IPS-20b (cell line): ENCODE measurements around the gene RPA3.

Source experiments
- H3K27ac ChIP-seq: one replicate; pipeline ENCODE4 v1.5.1; 2013; ENCODE audit warnings: low read length
- H3K27me3 ChIP-seq: 2 replicates; pipeline ENCODE4 v1.6.1; 2013; ENCODE audit warnings: mild to moderate bottlenecking, low read length, inconsistent platforms; ENCODE audit not compliant: insufficient read depth
- H3K36me3 ChIP-seq: 2 replicates; pipeline ENCODE4 v1.6.1; 2013; ENCODE audit warnings: low read depth, mild to moderate bottlenecking, inconsistent platforms, low read length, moderate library complexity; ENCODE audit not compliant: insufficient read depth
- H3K4me1 ChIP-seq: 2 replicates; pipeline ENCODE4 v1.6.1; 2013; ENCODE audit warnings: mild to moderate bottlenecking, control low read depth, inconsistent platforms, low read length, moderate library complexity; ENCODE audit not compliant: insufficient read depth
- H3K4me3 ChIP-seq: 2 replicates; pipeline ENCODE4 v1.5.1; 2013; ENCODE audit warnings: mild to moderate bottlenecking, low read length, inconsistent platforms
- H3K9ac ChIP-seq: 2 replicates; pipeline ENCODE4 v1.6.1; 2013; ENCODE audit warnings: low read depth, mild to moderate bottlenecking, inconsistent platforms, low read length, moderate library complexity
- H3K9me3 ChIP-seq: 2 replicates; pipeline ENCODE4 v1.6.1; 2013; ENCODE audit warnings: mild to moderate bottlenecking, low read depth, low read length, inconsistent platforms; ENCODE audit not compliant: insufficient read depth

RPA3 gene

GRCh38 chr7:7703427-7703826 is 15.0 kb downstream of the RPA3 start:
- Histone ChIP-seq H3K4me1 (peaks cover 23% of the 10 kb centered on the region), H3K27me3 (no peaks in the 10 kb centered on the region), H3K9ac (no peak overlapping the region), H3K4me3 (no peak overlapping the region), H3K27ac (no peak overlapping the region), H3K36me3 (no peaks in the 10 kb centered on the region), H3K9me3 (no peaks in the 10 kb centered on the region)

DNA sequence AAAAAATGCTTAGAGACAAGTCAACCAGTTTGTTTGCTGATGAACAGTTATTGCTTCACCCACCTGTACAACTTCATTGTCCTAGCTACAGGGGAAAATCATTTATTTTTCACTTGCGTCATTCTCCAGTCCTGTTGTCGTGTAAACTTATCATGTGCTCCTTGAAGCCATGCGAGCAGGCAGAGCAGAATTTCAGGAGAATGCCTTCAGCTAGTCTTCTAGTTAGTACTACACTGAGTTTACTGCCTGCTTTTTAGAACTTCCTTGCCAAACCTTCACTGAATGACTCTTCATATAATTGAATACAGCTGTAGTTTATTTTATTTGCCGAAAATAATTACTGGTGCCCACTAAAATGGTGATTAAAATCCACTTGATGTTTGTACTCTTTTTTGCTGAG is 15.6 kb downstream of the RPA3 start:
- H3K36me3 ChIP-seq, result no peaks in the 10 kb centered on the region
- no peaks in the 10 kb centered on the region for H3K27me3 ChIP-seq
- H3K9ac ChIP-seq, result no peak overlapping the region
- H3K4me1 ChIP-seq, result peaks cover 17% of the 10 kb centered on the region
- H3K27ac ChIP-seq, result no peak overlapping the region
- no peak overlapping the region for H3K4me3 ChIP-seq
- H3K9me3 ChIP-seq, result no peaks in the 10 kb centered on the region

DNA sequence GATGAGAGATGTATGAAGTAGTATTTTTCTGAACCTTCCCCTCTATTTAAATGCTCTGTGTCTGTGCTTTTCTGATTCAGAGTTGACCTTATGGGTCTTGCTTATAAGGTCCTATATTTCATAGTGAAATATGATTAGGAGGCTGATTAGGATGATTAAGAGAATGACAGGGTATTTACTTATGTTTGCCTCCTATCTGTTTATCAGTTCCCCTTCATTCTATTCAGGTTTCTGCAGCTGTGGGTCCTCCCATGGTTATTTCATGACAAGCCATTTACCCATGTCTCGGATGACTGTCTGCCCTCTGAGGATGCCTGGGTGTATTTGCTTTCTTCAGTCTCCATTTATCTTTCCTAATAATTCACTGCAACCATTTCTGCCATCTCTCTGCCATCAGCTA is 16.9 kb downstream of the RPA3 start:
- H3K4me3 ChIP-seq, result no peak overlapping the region
- H3K27me3 ChIP-seq, result no peaks in the 10 kb centered on the region
- no peaks in the 10 kb centered on the region for H3K9me3 ChIP-seq
- no peaks in the 10 kb centered on the region for H3K36me3 ChIP-seq
- H3K27ac ChIP-seq, result no peak overlapping the region
- no peak overlapping the region for H3K9ac ChIP-seq
- H3K4me1 ChIP-seq, result peaks cover 4% of the 10 kb centered on the region

GRCh38 chr7:7699970-7700369 is 18.4 kb downstream of the RPA3 start:
- H3K4me1 ChIP-seq, result no peaks in the 10 kb centered on the region
- H3K4me3 ChIP-seq, result no peak overlapping the region
- H3K36me3 ChIP-seq, result no peaks in the 10 kb centered on the region
- no peak overlapping the region for H3K27ac ChIP-seq
- no peak overlapping the region for H3K9ac ChIP-seq
- H3K9me3 ChIP-seq, result no peaks in the 10 kb centered on the region
- no peaks in the 10 kb centered on the region for H3K27me3 ChIP-seq

DNA sequence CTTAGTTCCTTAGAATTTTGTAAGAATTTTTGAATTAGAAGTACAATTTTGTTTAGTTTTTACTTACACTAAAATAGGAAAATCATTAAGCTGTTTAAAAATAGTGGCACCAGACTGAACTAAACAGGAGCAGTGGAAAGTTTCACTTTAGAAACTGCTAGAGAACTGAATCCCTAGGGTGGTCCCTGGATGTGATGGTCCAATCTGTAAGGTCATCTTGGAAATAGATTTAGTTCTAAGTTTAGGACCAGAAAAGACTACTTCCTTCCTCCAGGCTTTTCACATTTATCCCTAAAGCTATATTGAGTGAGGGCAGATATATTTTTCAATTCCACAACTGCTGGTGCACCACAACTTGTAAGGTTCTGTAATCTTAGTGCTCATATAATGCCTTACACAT is 19.0 kb downstream of the RPA3 start:
- no peak overlapping the region for H3K4me3 ChIP-seq
- H3K9me3 ChIP-seq, result no peaks in the 10 kb centered on the region
- no peak overlapping the region for H3K27ac ChIP-seq
- no peaks in the 10 kb centered on the region for H3K4me1 ChIP-seq
- no peaks in the 10 kb centered on the region for H3K27me3 ChIP-seq
- no peaks in the 10 kb centered on the region for H3K36me3 ChIP-seq
- H3K9ac ChIP-seq, result no peak overlapping the region

DNA sequence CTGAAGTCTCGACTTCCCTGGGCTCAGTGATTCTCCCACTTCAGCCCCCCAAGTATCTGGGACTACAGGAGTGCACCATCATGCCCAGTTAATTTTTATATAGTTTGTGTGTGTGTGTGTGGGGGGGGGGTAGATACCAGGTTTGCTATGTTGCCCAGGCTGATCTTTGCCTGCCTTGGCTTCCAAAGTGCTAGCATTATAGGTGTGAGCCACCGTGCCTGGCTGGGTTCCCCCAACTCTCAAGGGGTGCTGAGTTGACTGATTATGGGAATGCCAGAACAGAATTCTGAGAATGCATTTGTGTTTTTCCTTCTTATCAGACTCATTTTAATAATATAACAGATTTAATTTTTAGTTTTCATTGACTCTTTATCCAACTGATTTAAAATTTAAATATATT is 19.5 kb downstream of the RPA3 start:
- Histone ChIP-seq H3K27ac (no peak overlapping the region), H3K36me3 (no peaks in the 10 kb centered on the region), H3K4me1 (no peaks in the 10 kb centered on the region), H3K9me3 (no peaks in the 10 kb centered on the region), H3K9ac (no peak overlapping the region), H3K27me3 (no peaks in the 10 kb centered on the region), H3K4me3 (no peak overlapping the region)

DNA sequence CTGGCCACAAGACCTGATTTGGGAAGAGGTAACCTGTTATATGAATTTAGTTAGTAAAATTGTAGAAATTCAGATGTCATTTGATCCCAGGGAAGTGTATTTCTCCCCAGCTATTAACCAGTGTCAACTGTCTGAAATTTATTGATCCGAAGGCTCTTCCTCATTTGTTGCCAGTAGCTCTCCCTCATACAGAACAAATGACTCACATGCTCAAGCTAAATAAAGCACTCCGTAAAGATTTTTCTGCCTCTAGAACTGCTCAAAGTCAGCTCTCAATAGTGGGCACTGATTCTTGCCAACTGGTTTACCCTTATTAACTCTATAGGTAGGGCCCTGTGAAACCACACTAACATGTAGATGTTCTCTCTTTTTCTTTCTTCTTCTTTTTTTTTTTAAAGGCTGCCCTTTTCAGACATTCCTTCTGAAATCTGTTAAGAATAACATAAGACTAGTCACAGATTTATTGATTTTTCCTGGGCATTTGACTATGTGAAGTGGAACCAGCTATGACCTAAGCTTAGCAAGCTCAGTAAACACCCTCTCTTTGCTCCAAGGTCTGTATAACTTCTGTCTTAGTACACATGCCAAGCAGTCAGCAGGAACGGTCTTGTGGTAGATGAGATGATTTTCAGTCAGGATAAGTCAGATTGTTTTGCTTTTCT is 21.8 kb downstream of the RPA3 start:
- H3K9ac ChIP-seq, result no peak overlapping the region
- H3K9me3 ChIP-seq, result no peaks in the 10 kb centered on the region
- no peaks in the 10 kb centered on the region for H3K27me3 ChIP-seq
- no peak overlapping the region for H3K27ac ChIP-seq
- H3K36me3 ChIP-seq, result no peaks in the 10 kb centered on the region
- no peaks in the 10 kb centered on the region for H3K4me1 ChIP-seq
- no peak overlapping the region for H3K4me3 ChIP-seq

GRCh38 chr7:7695111-7695817 is 23.1 kb downstream of the RPA3 start:
- no peaks in the 10 kb centered on the region for H3K4me1 ChIP-seq
- H3K27me3 ChIP-seq, result no peaks in the 10 kb centered on the region
- H3K27ac ChIP-seq, result no peak overlapping the region
- no peak overlapping the region for H3K9ac ChIP-seq
- H3K4me3 ChIP-seq, result no peak overlapping the region
- no peaks in the 10 kb centered on the region for H3K9me3 ChIP-seq
- H3K36me3 ChIP-seq, result no peaks in the 10 kb centered on the region

DNA sequence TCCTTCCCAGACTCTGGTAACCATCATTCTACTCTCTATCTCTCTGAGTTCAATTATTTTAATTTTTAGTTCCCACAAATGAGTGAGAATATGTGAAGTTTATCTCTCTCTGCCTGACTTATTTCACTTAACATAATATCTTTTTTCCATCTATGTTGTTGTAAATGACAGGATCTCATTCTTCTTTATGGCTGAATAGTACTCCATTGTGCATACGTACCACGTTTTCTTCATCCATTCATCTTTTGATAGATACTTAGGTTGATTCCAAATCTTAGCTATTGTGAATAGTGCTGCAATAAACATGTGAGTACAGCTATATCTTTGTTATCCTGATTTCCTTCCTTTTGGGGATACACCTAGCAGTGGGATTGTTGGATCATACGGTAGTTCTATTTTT is 23.9 kb downstream of the RPA3 start:
- no peaks in the 10 kb centered on the region for H3K27me3 ChIP-seq
- H3K27ac ChIP-seq, result no peak overlapping the region
- no peak overlapping the region for H3K9ac ChIP-seq
- no peaks in the 10 kb centered on the region for H3K36me3 ChIP-seq
- no peak overlapping the region for H3K4me3 ChIP-seq
- H3K4me1 ChIP-seq, result no peaks in the 10 kb centered on the region
- H3K9me3 ChIP-seq, result no peaks in the 10 kb centered on the region

DNA sequence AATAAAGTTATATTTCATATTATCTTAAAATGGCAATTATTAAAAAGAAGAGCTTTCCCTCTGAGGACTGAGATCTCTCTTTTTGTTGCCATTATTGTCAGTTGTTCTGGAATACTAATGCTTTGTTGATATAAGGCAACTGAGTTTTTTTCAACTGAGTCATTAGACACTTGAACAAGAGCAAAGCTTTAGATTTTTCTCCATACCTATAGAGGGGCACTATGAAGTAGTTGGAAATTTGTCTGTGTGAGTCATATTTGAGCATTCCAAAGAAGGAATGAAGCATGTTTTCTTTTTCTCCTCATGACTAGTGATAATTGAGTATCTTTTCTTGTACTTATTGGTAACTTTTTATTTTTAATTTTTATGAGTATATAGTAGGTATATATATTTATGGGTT is 24.5 kb downstream of the RPA3 start:
- Histone ChIP-seq H3K9me3 (no peaks in the 10 kb centered on the region), H3K27ac (no peak overlapping the region), H3K4me3 (no peak overlapping the region), H3K4me1 (no peaks in the 10 kb centered on the region), H3K27me3 (no peaks in the 10 kb centered on the region), H3K36me3 (no peaks in the 10 kb centered on the region), H3K9ac (no peak overlapping the region)

GRCh38 chr7:7688956-7689355 is 29.5 kb downstream of the RPA3 start:
- H3K9ac ChIP-seq, result no peak overlapping the region
- no peaks in the 10 kb centered on the region for H3K27me3 ChIP-seq
- no peak overlapping the region for H3K4me3 ChIP-seq
- no peak overlapping the region for H3K27ac ChIP-seq
- no peaks in the 10 kb centered on the region for H3K9me3 ChIP-seq
- no peaks in the 10 kb centered on the region for H3K4me1 ChIP-seq
- no peaks in the 10 kb centered on the region for H3K36me3 ChIP-seq

DNA sequence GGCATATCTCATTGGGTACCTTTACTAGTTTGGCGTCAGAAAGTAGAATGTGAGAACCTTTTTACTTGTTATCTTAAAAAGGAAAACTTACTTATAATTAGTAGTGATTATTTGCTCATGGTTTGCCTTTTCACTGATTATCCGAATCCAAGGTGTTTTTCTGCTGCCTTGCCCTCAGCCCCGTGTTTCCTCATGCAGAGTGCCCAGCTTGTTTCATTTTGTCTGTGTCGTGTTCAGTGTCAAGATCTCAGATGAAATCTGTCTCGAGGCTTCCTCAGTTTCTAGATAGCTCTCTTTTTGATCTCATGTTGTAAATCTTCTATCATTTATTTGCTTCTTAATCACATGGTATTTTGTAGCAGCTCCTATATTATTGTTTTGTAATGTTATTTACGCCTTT is 30.1 kb downstream of the RPA3 start:
- no peaks in the 10 kb centered on the region for H3K27me3 ChIP-seq
- H3K9ac ChIP-seq, result no peak overlapping the region
- H3K27ac ChIP-seq, result no peak overlapping the region
- no peak overlapping the region for H3K4me3 ChIP-seq
- no peaks in the 10 kb centered on the region for H3K4me1 ChIP-seq
- no peaks in the 10 kb centered on the region for H3K9me3 ChIP-seq
- no peaks in the 10 kb centered on the region for H3K36me3 ChIP-seq
